Spleen (tissue), 7 donors: ENCODE data around the gene NDUFA7.

Experiments
- POLR2A ChIP-seq, 3 donors: fragments of 450-650 bp; IDR thresholded peaks; one replicate each; pipeline ENCODE4 v1.5.1; 2017; ENCODE audit warnings: antibody characterized with exemption in 3 of 3, mild to moderate bottlenecking in 1 of 3
- POLR2AphosphoS5 ChIP-seq, 3 donors: sonication (generic); formaldehyde crosslinking; IDR thresholded peaks; one replicate each; pipeline ENCODE4 v1.5.1; 2017; ENCODE audit warnings: antibody characterized with exemption in 3 of 3
- TF ChIP-seq, protein P1 (sequence below), 11 experiments: fragments of 200-600 bp in 7 of 11; fragments of 450-650 bp in 4 of 11; sonication (generic) in 4 of 11; IDR thresholded peaks in 8 of 11; conservative IDR thresholded peaks in 3 of 11; 1 replicate in 7 of 11; 2 replicates in 4 of 11; pipeline versions ENCODE4 v1.4.0 to v1.8.0; 2016 to 2021; ENCODE audit warnings: antibody characterized with exemption in 11 of 11, inconsistent platforms in 4 of 11, mild to moderate bottlenecking in 1 of 11
- donor health status: DM: no; HTN: no; CAD: no; lungs with moderate emphysema.
- donor health status: DM: no; HTN: no; CAD: no.
- donor health status: DM: no; HTN: no; CAD: no.

DNA sequence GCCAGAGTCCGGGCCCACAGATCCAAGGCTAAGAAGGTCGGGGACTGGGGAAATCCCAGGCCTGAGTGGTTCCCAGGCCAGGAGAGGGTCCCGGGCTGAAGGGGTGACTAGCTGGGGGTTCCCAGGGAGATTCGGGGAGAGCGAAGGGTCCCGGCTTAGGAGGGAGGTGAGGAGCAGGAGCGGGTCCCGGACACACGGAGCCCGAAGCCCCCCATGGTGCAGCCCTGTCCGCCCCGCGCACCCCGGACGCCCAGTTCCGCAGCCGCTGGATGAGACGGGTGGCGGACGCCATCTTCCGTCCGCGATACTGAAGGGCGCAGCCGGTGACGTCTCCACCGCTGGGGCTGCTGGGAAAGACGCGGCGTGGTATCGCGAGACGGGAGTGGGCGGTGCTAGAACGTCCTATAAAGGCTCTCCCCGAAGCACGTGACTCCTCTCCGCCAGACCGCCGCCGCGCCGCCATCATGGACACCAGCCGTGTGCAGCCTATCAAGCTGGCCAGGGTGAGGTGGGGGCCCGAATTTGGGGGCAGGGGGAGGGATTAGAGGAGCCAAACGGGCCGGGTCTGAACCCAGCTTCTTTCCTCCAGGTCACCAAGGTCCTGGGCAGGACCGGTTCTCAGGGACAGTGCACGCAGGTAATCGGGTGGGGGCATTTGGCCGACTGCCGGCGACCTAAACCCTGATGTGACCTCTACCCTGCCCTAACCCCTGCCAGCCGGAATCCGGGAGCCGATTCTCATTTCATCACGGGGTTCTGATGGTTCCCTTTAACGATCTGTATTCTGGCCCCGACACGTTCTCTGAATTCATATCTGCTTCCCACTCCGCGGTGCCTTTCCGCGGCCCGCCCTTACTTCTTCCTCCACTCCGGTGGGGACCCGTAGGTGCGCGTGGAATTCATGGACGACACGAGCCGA is at the start of gene NDUFA7, which contains the start of gene RPS28:
- TF ChIP-seq, protein P1, sequence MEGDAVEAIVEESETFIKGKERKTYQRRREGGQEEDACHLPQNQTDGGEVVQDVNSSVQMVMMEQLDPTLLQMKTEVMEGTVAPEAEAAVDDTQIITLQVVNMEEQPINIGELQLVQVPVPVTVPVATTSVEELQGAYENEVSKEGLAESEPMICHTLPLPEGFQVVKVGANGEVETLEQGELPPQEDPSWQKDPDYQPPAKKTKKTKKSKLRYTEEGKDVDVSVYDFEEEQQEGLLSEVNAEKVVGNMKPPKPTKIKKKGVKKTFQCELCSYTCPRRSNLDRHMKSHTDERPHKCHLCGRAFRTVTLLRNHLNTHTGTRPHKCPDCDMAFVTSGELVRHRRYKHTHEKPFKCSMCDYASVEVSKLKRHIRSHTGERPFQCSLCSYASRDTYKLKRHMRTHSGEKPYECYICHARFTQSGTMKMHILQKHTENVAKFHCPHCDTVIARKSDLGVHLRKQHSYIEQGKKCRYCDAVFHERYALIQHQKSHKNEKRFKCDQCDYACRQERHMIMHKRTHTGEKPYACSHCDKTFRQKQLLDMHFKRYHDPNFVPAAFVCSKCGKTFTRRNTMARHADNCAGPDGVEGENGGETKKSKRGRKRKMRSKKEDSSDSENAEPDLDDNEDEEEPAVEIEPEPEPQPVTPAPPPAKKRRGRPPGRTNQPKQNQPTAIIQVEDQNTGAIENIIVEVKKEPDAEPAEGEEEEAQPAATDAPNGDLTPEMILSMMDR (IDR thresholded peaks at IDR 0.05 in 8 of 11, conservative IDR thresholded peaks at IDR 0.05 in 3 of 11): peak; percentile 26 to 82 (median 68)
- TF ChIP-seq POLR2AphosphoS5 (IDR thresholded peaks at IDR 0.05) (peak; percentile 99), POLR2A (IDR thresholded peaks at IDR 0.05) (peak; percentile 54 to 83 (median 81))
